ENCODE results near the gene NGRN.
"Not testable (repeated sequence)": the region's sequence is repeated elsewhere in the genome, so short reads cannot be mapped to it uniquely, and the experiment has no call there.

The NGRN gene

GRCh38 chr15:90286678-90287077 lies 21.2 kb downstream of the NGRN start:
- peak in 1 of 2 donors; percentile 20 for DNase-seq

- DNase-seq = no peak
Measured at GRCh38 chr15:90287101-90287500, 21.6 kb downstream of the NGRN start.

- DNase-seq = no peak
Measured at GRCh38 chr15:90287946-90288345, 22.5 kb downstream of the NGRN start.

GRCh38 chr15:90291679-90292356 lies 26.3 kb downstream of the NGRN start:
- no peak for DNase-seq

- peak in 1 of 2 donors; percentile 80 for DNase-seq
Measured at GRCh38 chr15:90293040-90293810, 27.8 kb downstream of the NGRN start.

- DNase-seq = no peak
Measured at GRCh38 chr15:90294159-90294558, 28.7 kb downstream of the NGRN start.

- DNase-seq = no peak
Measured at GRCh38 chr15:90294601-90295269, 29.3 kb downstream of the NGRN start.

GRCh38 chr15:90295270-90295648 lies 29.8 kb downstream of the NGRN start:
- no peak for DNase-seq

- DNase-seq = not testable (repeated sequence)
Measured at GRCh38 chr15:90296316-90296884, 30.9 kb downstream of the NGRN start.

- no peak for DNase-seq
Measured at GRCh38 chr15:90297021-90297420, 31.5 kb downstream of the NGRN start.

GRCh38 chr15:90300541-90300940 lies 35.1 kb downstream of the NGRN start:
- DNase-seq = no peak

GRCh38 chr15:90300988-90301706 lies 35.7 kb downstream of the NGRN start:
- peak in 1 of 2 donors; percentile 66 for DNase-seq

- no peak for DNase-seq
Measured at GRCh38 chr15:90301707-90302300, 36.3 kb downstream of the NGRN start.

GRCh38 chr15:90305355-90305754 lies 39.9 kb downstream of the NGRN start:
- not testable (repeated sequence) for DNase-seq

- no peak for DNase-seq
Measured at GRCh38 chr15:90305932-90306331, 40.5 kb downstream of the NGRN start.

- peak; percentile 62 to 75 for DNase-seq
Measured at GRCh38 chr15:90306560-90306959, 41.1 kb downstream of the NGRN start.

GRCh38 chr15:90307661-90308060 lies 42.2 kb downstream of the NGRN start:
- no peak for DNase-seq

GRCh38 chr15:90309020-90309419 lies 43.5 kb downstream of the NGRN start:
- no peak for DNase-seq

- DNase-seq = no peak
Measured at GRCh38 chr15:90315278-90315982, 50.0 kb downstream of the NGRN start.

- no peak for DNase-seq
Measured at GRCh38 chr15:90316139-90316538, 50.7 kb downstream of the NGRN start.

GRCh38 chr15:90318591-90318990 lies 53.1 kb downstream of the NGRN start:
- DNase-seq = no peak
